ENCODE results near the gene PTPRG. TPM values are rescaled to one million over a fixed set of nuclear protein-coding genes. Genes with fewer than 3 reads are reported as not detected.

The PTPRG gene
- total and polyA plus RNA-seq, 7 donors = 0.69 to 76.3 (median 62.7) TPM

GRCh38 chr3:62068337-62068736 lies 507.0 kb downstream of the PTPRG start:
- Histone ChIP-seq H3K36me3 (no peaks in the 10 kb centered on the region), H3K27me3 (no peaks in the 10 kb centered on the region), H3K4me1 (peaks cover 0 to 6% (median 0%) of the 10 kb centered on the region in 4 donors), H3K27ac (no peak overlapping the region), H3K9me3 (no peaks in the 10 kb centered on the region), H3K4me3 (no peak overlapping the region)
- intact Hi-C loops (cut with DNase I) = no loop called here
- DNase-seq = no peak
- 74 to 78% methylated on average over 2 of the region's 2 CpGs for WGBS, 2 donors
- no peak for TF ChIP-seq EP300 (IDR thresholded peaks at IDR 0.05)
- TF ChIP-seq POLR2AphosphoS5 (IDR thresholded peaks at IDR 0.05) = no peak
- TF ChIP-seq CTCF (IDR thresholded peaks at IDR 0.05) = no peak
- TF ChIP-seq POLR2A (IDR thresholded peaks at IDR 0.05) = no peak

GRCh38 chr3:62070891-62071290 lies 509.5 kb downstream of the PTPRG start:
- intact Hi-C loops (cut with DNase I) = no loop called here
- no peak for TF ChIP-seq POLR2AphosphoS5 (IDR thresholded peaks at IDR 0.05)
- no peak for TF ChIP-seq POLR2A (IDR thresholded peaks at IDR 0.05)
- no peak for TF ChIP-seq CTCF (IDR thresholded peaks at IDR 0.05)
- TF ChIP-seq EP300 (IDR thresholded peaks at IDR 0.05) = no peak
- Histone ChIP-seq H3K4me3 (no peak overlapping the region), H3K27ac (no peak overlapping the region), H3K27me3 (no peaks in the 10 kb centered on the region), H3K36me3 (no peaks in the 10 kb centered on the region), H3K9me3 (no peaks in the 10 kb centered on the region), H3K4me1 (peaks cover 0 to 6% (median 0%) of the 10 kb centered on the region in 4 donors)
- no peak for DNase-seq
- WGBS, 2 donors = 57 to 74% methylated on average over 7 of the region's 7 CpGs

DNA sequence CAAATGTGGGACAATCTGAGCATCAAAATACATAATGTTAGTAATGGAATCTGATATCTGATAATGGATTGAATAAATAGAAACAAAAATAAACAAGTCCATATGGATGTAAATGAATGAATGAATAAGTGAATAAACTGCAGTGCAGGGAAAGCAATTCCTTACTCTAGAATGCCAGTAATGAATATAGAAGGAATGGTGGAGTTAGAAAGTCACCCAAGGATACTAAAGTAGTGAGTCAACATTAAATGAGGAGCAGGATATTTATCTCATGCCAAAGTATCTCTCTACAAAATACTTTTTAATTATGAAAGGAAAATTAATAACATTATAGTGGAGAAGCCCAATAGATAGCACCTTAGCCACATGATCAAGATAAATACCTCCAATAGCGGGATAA lies 511.7 kb downstream of the PTPRG start:
- H3K36me3 ChIP-seq = no peaks in the 10 kb centered on the region
- H3K4me1 ChIP-seq = peaks cover 0 to 6% (median 0%) of the 10 kb centered on the region in 4 donors
- DNase-seq = no peak
- no peak overlapping the region for H3K27ac ChIP-seq
- H3K4me3 ChIP-seq = no peak overlapping the region
- TF ChIP-seq CTCF (IDR thresholded peaks at IDR 0.05) (no peak), EP300 (IDR thresholded peaks at IDR 0.05) (no peak)
- intact Hi-C loops (cut with DNase I) = no loop called here
- no peaks in the 10 kb centered on the region for H3K27me3 ChIP-seq
- no peaks in the 10 kb centered on the region for H3K9me3 ChIP-seq
- WGBS, 2 donors = 96 to 98% methylated on average over 1 of the region's 1 CpG

DNA sequence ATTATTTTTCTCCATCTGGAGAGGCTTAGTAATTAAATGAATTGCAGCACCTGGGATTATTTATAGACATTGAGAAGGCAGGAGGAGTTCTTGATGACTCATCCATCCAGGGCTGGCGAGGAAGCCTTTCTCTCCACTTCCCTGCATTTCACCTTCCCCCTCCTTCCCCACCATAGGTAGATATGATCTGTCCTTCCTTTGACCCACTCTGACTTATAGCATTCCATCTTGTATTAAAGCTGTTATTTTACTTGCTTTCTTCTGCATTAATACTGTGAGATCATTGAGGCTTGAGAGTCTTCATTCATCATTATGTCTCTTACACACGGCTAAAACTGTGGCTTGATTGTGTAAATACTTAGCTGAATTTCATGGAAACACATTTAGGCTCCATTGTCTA lies 523.2 kb downstream of the PTPRG start:
- Histone ChIP-seq H3K4me1 (peaks cover 0 to 5% (median 2%) of the 10 kb centered on the region in 4 donors), H3K27ac (no peak overlapping the region), H3K9me3 (no peaks in the 10 kb centered on the region), H3K4me3 (no peak overlapping the region), H3K36me3 (no peaks in the 10 kb centered on the region), H3K27me3 (no peaks in the 10 kb centered on the region)
- TF ChIP-seq EP300 (IDR thresholded peaks at IDR 0.05) (no peak), CTCF (IDR thresholded peaks at IDR 0.05) (no peak), POLR2A (IDR thresholded peaks at IDR 0.05) (no peak), POLR2AphosphoS5 (IDR thresholded peaks at IDR 0.05) (no peak)
- 77 to 83% methylated on average over 2 of the region's 2 CpGs for WGBS, 2 donors
- DNase-seq = no peak
- intact Hi-C loops (cut with DNase I) = no loop called here

DNA sequence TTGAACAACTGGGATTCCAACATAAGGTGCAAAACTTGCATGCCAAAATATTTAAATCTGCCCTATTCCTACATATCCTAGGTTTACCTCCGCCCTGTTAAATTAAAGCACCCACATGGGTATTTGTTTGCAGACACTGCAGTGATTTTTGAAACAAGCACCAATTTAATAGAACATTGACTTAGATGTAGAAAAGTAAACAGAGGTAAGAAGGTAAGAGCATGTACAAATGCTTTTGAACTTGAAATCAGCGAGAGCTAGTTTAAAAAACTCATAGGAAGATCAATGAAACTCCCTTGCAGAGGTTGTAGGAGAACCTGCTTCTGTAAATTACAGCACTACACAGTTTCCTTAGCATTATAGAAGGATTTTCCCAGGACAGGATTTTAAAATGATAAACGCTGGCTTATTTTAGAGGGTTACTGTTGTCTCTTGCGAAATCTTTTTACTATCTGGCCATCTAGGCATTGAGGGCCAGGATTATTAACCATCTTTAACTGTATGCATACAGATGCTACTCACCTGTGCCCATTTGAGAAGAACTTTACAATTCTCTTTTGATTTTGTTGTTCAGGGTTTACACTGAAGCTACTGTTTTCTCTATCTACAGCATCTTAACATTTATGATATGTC lies 527.2 kb downstream of the PTPRG start:
- Histone ChIP-seq H3K4me1 (peaks cover 0 to 13% (median 7%) of the 10 kb centered on the region in 4 donors), H3K36me3 (no peaks in the 10 kb centered on the region), H3K27me3 (no peaks in the 10 kb centered on the region), H3K4me3 (no peak overlapping the region), H3K27ac (no peak overlapping the region), H3K9me3 (no peaks in the 10 kb centered on the region)
- intact Hi-C loops (cut with DNase I) = no loop called here
- DNase-seq = no peak
- WGBS, 2 donors = 74 to 75% methylated on average over 4 of the region's 4 CpGs
- TF ChIP-seq CTCF (IDR thresholded peaks at IDR 0.05) = no peak
- TF ChIP-seq EP300 (IDR thresholded peaks at IDR 0.05) = no peak
- TF ChIP-seq POLR2AphosphoS5 (IDR thresholded peaks at IDR 0.05) = no peak
- TF ChIP-seq POLR2A (IDR thresholded peaks at IDR 0.05) = no peak
